HG03460 (cell line): ENCODE results near the gene WNK1.
"Not testable (repeated sequence)": the region's sequence is repeated elsewhere in the genome, so short reads cannot be mapped to it uniquely, and the experiment has no call there.

Experiments used
- ATAC-seq: cut with Tn5 transposase; IDR thresholded peaks from one replicate; pipeline ENCODE4 v1.9.1; 2021; ENCODE audit not compliant: unreplicated experiment

Gene WNK1

DNA sequence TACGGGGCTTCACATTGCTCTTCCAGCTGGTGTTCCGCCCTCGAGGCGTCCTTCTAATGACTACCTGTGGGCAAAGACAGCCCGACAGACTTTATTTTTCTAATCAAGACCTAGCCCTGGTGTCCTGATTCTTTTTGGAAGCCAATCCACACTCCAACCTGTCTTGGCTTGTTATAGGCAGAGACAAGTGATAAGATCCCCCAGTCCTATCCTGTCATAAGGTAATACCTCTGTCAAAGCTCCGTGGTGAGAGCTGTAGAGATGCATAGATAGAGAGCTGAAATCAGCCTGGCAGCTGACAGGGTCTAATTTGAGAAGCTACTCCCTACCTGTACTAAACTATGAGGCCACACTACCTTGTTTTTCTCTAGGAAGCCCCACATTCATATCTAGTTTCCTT is 11.5 kb upstream of the WNK1 start:
- no peak for ATAC-seq

GRCh38 chr12:749751-750270 is 2.6 kb upstream of the WNK1 start:
- no peak for ATAC-seq

- no peak for ATAC-seq
Measured at GRCh38 chr12:750366-751191, 1.8 kb upstream of the WNK1 start.

DNA sequence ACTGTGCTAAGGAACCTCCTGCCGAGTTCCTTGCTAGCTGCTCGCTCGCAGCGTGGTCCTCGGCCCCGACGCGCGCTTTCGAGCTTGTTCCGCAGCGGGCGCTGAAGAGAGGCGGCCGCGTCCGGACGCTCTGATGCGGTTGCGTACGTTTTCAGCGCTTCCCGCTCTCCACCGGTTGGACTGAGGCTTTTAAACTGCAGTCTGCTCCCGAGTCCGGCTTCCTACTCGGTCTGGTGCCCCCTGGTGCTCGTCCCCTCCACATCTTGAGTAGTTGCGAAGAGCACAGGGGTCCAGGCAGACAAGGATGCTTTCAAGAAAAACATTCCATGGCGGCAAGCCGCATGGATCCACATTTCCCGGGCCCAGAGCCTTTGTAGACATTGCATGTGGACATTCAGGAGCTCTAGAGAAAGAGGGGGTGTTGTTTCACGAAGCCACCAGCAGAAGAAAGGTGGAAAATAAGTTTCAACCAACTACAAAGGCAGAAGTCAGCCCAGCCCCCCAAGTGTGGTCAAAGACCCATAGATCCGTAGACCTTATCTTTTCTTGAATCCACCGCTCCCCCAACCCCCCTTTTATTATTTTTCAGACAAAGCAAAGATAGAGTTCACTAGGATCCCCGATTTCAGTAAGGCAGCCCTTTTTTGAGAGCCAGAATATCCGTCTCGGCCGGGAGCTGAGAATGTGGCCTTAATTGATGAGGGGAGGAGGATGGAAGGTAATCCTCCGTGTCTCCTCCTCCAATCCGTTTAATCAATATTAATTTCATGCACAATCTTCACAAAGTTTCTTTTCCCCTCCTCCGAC is 984 bp upstream of the WNK1 start:
- peak; percentile 42 for ATAC-seq

- ATAC-seq: peak; percentile 21
Measured at GRCh38 chr12:752695-753610, 574 bp downstream of the WNK1 start.

- no peak for ATAC-seq
Measured at GRCh38 chr12:753611-754472, 1.5 kb downstream of the WNK1 start.

DNA sequence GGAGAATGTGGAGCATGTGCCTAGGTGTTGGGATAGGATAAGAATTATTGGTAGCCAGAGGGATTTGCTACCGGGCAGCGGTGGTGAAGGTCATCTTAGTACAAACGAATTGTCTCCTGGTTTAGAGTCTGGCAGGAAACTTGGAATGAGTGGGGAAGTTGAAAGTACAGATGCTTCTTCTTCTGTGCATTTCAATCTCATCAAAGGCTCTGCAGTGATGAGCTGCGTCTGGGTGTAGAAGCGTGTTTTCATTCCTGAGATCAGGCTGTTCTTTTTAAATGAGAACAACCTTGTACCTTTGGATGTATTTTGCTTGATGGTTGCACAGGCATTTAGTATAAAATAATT is 2.1 kb downstream of the WNK1 start:
- no peak for ATAC-seq

- ATAC-seq: no peak
Measured at GRCh38 chr12:754851-755562, 2.6 kb downstream of the WNK1 start.

DNA sequence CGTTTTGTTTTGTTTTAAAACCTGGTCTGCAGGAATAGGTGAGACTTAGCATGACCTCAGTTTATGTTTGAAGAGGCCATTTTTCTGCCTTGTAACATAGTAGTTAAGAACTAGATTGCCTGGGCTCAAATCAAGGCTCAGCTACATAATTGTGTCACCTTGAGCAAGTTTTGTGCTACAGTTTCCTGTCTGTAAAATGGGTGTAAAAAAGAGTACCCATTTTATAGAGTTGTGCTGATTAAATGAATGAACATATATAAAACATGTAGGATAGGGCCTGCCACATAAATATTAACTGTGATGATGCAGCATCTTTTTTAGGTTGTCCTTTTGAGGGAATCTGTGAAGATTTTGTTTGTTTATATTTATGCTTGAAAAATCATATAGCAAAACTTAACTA is 7.2 kb downstream of the WNK1 start:
- no peak for ATAC-seq

DNA sequence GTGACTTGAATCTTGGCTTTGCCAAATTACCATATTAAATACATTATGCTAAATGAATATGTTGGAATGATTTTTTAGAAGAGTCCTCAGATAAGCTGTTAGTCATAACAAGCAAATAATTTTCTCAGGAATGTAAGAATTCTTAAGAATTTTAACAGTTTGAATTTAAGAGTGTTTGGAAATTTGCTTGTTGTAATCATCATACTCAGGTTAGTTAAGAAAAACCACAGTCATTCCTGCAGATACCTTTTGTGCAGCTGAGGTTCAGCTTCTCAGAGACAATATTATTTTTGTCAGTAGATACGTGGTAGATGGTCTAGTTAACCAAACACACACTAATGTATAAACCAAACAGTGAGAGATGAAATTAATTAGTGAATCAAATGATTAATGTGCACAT is 8.9 kb downstream of the WNK1 start:
- no peak for ATAC-seq

GRCh38 chr12:765840-766239 is 13.5 kb downstream of the WNK1 start:
- no peak for ATAC-seq

GRCh38 chr12:768434-768833 is 16.1 kb downstream of the WNK1 start:
- no peak for ATAC-seq

- no peak for ATAC-seq
Measured at GRCh38 chr12:770479-770878, 18.1 kb downstream of the WNK1 start.

- ATAC-seq: no peak
Measured at GRCh38 chr12:772056-772697, 19.8 kb downstream of the WNK1 start.

- ATAC-seq: no peak
Measured at GRCh38 chr12:774051-774614, 21.8 kb downstream of the WNK1 start.

DNA sequence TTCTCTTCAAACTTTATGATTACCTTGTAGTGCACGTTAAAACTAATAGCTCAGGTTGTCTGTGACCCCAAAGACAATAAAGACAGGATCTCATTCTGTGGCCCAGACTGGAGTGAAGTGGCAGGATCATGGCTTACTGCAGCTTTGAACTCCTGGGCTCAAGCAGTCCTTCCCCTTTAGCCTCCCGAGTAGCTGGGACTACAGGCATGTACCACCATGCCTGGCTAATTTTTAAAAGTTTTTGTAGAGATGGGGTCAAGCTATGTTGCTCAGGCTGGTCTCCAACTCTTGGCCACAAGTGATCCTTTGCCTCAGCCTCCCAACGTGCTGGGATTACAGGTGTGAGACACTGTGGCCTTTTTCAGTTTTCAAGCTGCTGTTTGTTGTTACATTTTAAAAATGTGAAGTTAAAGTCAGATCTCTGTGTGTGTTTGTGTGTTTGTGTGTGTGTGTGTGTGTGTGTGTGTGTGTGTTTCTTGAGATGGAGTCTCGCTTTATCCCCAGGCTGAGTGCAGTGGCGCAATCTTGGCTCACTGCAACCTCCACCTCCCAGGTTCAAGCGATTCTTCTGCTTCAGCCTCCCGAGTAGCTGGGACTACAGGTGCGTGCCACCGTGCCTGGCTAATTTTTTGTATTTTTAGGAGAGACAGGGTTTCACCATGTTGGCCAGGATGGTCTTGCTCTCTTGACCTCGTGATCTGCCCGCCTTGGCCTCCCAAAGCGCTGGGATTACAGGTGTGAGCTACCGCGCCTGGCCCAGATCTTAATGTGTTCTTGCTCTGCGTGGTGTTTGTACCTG is 23.8 kb downstream of the WNK1 start:
- not testable (repeated sequence) for ATAC-seq

DNA sequence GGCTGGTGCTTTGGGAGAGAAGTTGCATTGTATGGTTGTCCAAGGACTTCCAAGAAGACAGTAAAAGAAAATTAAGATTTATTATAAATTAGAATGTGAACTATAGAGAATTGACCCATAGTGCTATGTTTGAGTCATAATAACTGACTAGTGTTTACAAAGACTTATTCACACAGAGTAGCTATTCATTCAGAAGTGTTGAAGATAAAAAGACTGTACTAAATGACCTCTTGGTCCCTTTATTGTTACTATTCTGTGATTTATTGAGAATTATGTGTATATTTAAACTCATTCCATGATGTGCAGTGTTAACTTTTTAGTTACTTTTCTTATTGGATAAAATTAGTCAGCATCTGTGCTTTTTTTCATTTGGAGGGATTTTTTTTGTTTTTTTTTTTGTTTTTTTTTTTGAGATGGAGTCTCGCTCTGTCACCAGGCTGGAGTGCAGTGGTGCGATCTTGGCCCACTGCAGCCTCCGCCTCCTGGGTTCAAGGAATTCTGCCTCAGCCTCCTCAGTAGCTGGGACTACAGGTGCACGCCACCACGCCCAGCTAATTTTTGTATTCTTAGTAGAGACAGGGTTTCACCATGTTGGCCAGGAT is 24.5 kb downstream of the WNK1 start:
- not testable (repeated sequence) for ATAC-seq
